ENCODE measurements around the gene BCL7C.

DNA sequence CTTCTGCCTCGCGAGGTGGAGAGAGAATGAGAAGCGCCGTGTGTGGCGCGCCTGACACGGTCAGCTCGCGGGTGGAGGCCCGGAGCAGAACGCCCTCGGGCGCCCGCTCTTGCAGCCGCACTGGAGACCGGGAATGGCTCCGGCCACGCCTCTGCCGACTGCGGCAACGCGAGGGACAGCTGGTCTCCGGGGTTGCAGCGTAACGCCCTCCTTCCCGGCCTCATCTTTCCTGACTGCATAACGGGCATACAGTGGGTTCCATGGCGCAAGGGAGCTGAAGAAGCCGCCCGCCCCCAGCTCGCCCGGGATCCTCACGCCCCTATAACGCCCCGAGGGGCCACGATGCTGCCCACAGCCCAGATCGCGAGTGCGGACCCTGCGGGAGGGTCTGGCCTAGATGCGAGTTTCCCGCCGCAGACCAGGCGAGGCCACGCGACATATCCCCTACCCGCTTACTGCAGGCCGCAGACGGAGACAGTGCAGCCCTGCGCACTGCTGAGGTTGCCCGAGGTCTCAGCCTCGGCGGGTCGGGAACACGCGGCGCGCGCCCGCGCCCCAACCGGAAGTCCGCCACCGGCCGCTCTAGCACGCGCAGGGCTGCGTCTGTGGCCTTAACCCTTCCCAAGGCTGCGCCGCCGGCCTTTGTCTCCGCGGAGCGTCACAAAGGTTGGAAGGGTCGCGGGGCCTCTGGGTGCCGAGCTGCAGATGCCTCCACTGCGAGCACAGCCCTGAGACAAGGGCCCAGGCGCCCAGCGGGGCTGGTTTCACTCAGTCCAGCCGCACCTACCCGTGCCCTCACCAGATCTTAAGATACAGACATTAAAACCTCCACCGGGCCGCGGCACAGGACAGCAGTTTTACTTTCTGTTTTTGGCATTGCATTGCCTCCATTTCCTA lies 18.8 kb downstream of the BCL7C start:
- TF ChIP-seq BHLHE40 (IDR thresholded peaks at IDR 0.05; ENCODE audit: borderline replicate concordance) (no peak), FOXK2 (IDR thresholded peaks at IDR 0.05) (no peak), TARDBP (IDR thresholded peaks at IDR 0.05) (no peak; the same call in 1 of the 2 replicates), NFRKB (IDR thresholded peaks at IDR 0.05) (no peak)

Measured in HEK293T (cell line).